HG02588 (cell line): ENCODE results near the gene HNRNPH3.

Source experiments
- ATAC-seq: cut with Tn5 transposase; IDR thresholded peaks from one replicate; pipeline ENCODE4 v1.9.1; 2021; ENCODE audit warnings: mild to moderate bottlenecking, moderate library complexity; ENCODE audit not compliant: unreplicated experiment

HNRNPH3 gene

GRCh38 chr10:68330852-68331454 lies 911 bp upstream of the HNRNPH3 start:
- ATAC-seq: no peak

GRCh38 chr10:68332259-68333057 lies 594 bp downstream of the HNRNPH3 start, which contains the start of gene PBLD:
PBLD (minus strand) TSS chr10:68332928; CDS start chr10:68306844, 26,084 bp downstream.
- peak; percentile 16 for ATAC-seq

- ATAC-seq: no peak
Measured at GRCh38 chr10:68333058-68333395, 1.2 kb downstream of the HNRNPH3 start.

GRCh38 chr10:68333440-68334431 lies 1.9 kb downstream of the HNRNPH3 start:
- no peak for ATAC-seq

GRCh38 chr10:68334672-68335467 lies 3.0 kb downstream of the HNRNPH3 start:
- no peak for ATAC-seq

- ATAC-seq: no peak
Measured at GRCh38 chr10:68336754-68337351, 5.0 kb downstream of the HNRNPH3 start.

- ATAC-seq: no peak
Measured at GRCh38 chr10:68340358-68341080, 8.7 kb downstream of the HNRNPH3 start.

GRCh38 chr10:68342909-68343516 lies 11.1 kb downstream of the HNRNPH3 start:
- ATAC-seq: no peak

GRCh38 chr10:68345621-68346020 lies 13.8 kb downstream of the HNRNPH3 start:
- ATAC-seq: no peak

GRCh38 chr10:68346774-68347173 lies 14.9 kb downstream of the HNRNPH3 start:
- no peak for ATAC-seq

GRCh38 chr10:68348265-68348741 lies 16.4 kb downstream of the HNRNPH3 start:
- ATAC-seq: no peak

- no peak for ATAC-seq
Measured at GRCh38 chr10:68353537-68353936, 21.7 kb downstream of the HNRNPH3 start.

- ATAC-seq: no peak
Measured at GRCh38 chr10:68359189-68359588, 27.3 kb downstream of the HNRNPH3 start.

- ATAC-seq: no peak
Measured at GRCh38 chr10:68362590-68362989, 30.7 kb downstream of the HNRNPH3 start.

- no peak for ATAC-seq
Measured at GRCh38 chr10:68364101-68364886, 32.4 kb downstream of the HNRNPH3 start.

GRCh38 chr10:68365611-68366010 lies 33.7 kb downstream of the HNRNPH3 start:
- no peak for ATAC-seq

GRCh38 chr10:68366600-68366999 lies 34.7 kb downstream of the HNRNPH3 start:
- no peak for ATAC-seq

GRCh38 chr10:68367121-68367520 lies 35.3 kb downstream of the HNRNPH3 start:
- no peak for ATAC-seq
